ENCODE data around the gene CARD11.
A peak's percentile ranks its signal among the peaks of the same experiment; 100 is the strongest.

Gene CARD11

DNA sequence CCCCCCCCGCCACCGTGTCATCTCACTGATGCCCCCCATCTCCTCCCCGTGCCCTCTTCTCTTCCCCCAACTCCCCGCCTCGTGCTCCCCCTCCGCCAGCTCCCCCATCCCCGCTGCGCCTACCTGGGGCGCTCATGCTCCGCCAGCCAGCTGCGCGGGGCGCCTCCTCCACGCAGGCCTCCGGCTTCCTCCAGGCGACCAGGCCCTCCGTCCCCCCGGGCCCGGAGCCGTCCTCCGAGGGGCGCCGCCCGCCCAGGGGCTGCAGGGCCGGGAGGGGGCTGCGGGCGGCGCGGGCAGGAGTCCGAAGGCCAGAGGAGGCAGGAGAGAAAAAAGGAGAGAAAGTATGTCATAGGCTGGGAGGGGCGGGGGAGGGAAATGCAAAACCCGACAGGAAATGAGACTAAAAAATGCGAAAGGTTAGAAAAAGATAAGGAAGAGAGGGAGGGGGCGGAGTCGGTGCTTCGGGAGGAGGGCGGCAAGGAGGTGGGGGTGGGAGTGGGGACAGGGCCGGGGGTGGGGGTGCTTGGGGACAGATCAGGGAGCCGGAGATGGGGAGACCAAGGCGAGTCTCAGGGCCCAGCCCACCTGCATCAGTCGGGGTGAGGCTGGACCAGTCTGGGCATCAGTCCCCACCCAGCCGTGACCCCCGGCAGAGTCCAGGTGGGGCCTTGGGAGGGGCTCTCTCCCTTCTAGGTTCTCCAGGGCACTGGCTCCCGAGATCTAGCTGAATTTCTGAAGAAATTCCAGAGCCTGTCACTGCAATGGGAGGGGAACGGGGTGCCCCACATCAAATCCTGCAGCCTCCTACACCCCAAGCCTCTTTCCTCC lies at the start of gene CARD11:
CARD11 (minus strand) TSS at position 324 of the 828 bp plus-strand sequence. CDS start 85,361 bp downstream, outside the sequence.
- Histone ChIP-seq H3K27me3 (ENCODE audit: control insufficient read depth in 1 of 2, insufficient read depth in 2 of 2, low read length in 2 of 2) (no peaks in the 10 kb centered on the region), H3K9me3 (ENCODE audit: control insufficient read depth in 1 of 2, low read length in 2 of 2) (no peaks in the 10 kb centered on the region), H3K27ac (ENCODE audit: low read depth, low read length) (no peak within 1 kb of the TSS), H3K4me1 (ENCODE audit: control insufficient read depth in 1 of 2, insufficient read depth in 2 of 2, low read length in 2 of 2) (no peaks in the 10 kb centered on the region), H3K36me3 (ENCODE audit: control insufficient read depth in 1 of 2, insufficient read depth in 2 of 2, low read length in 2 of 2) (no peaks in the 10 kb centered on the region), H3K9ac (ENCODE audit: low read depth in 1 of 2, low read length in 2 of 2) (no peak within 1 kb of the TSS), H3K4me3 (ENCODE audit: low read depth in 1 of 2, low read length in 2 of 2) (peak within 1 kb of the TSS; percentile 43 to 48)

DNA sequence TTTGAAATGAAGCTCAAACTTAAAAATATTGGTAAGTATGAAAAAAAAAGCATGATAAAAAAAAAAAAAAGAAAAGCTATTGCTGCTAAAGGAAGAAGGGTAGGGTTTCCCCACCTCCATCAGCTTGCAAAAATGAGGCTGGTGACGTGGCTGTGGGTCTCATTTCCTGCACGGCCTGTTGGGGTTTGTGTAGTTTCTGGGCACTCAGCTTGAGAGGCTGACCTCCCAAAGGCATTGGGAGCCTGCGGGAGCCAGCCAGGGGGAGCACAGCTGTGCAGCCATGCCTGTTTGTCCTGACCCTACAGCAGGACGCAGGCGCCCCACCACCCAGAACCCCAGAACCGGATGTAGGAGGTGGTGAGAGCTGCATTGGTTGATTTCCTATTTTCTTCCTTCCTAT lies 48.8 kb upstream of the CARD11 start:
- Histone ChIP-seq H3K27me3 (ENCODE audit: control insufficient read depth in 1 of 2, insufficient read depth in 2 of 2, low read length in 2 of 2) (no peaks in the 10 kb centered on the region), H3K4me1 (ENCODE audit: control insufficient read depth in 1 of 2, insufficient read depth in 2 of 2, low read length in 2 of 2) (peaks cover 0 to 3% of the 10 kb centered on the region in 2 donors), H3K9ac (ENCODE audit: low read depth in 1 of 2, low read length in 2 of 2) (no peak overlapping the region), H3K9me3 (ENCODE audit: control insufficient read depth in 1 of 2, low read length in 2 of 2) (no peaks in the 10 kb centered on the region), H3K36me3 (ENCODE audit: control insufficient read depth in 1 of 2, insufficient read depth in 2 of 2, low read length in 2 of 2) (no peaks in the 10 kb centered on the region), H3K27ac (ENCODE audit: low read depth, low read length) (no peak overlapping the region), H3K4me3 (ENCODE audit: low read depth in 1 of 2, low read length in 2 of 2) (no peak overlapping the region)

DNA sequence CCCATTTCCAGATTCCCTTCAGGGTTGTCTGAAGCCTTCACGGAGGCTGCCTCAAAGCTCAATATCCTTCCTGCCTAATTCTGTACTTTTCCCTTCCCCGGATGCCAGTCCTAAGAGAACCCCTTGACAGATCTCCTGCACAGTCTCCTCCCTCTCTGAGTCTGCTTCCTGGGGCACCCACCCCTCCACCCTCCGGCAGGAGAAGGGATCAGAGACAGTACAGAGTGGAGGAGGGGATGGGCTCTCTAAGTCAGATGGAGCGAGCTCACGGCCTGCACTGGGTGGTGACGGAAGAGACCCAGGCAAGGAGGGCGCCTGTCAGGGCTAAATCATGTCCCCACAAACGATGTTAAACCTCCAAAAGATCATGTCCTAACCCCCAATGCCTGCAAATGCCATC lies 48.0 kb upstream of the CARD11 start:
- Histone ChIP-seq H3K9me3 (ENCODE audit: control insufficient read depth in 1 of 2, low read length in 2 of 2) (no peaks in the 10 kb centered on the region), H3K9ac (ENCODE audit: low read depth in 1 of 2, low read length in 2 of 2) (no peak overlapping the region), H3K4me3 (ENCODE audit: low read depth in 1 of 2, low read length in 2 of 2) (no peak overlapping the region), H3K36me3 (ENCODE audit: control insufficient read depth in 1 of 2, insufficient read depth in 2 of 2, low read length in 2 of 2) (no peaks in the 10 kb centered on the region), H3K4me1 (ENCODE audit: control insufficient read depth in 1 of 2, insufficient read depth in 2 of 2, low read length in 2 of 2) (peaks cover 0 to 3% of the 10 kb centered on the region in 2 donors), H3K27ac (ENCODE audit: low read depth, low read length) (no peak overlapping the region), H3K27me3 (ENCODE audit: control insufficient read depth in 1 of 2, insufficient read depth in 2 of 2, low read length in 2 of 2) (peaks cover 0 to 3% of the 10 kb centered on the region in 2 donors)

- H3K36me3 ChIP-seq (ENCODE audit: control insufficient read depth in 1 of 2, insufficient read depth in 2 of 2, low read length in 2 of 2), result no peaks in the 10 kb centered on the region
- no peak overlapping the region for H3K27ac ChIP-seq (ENCODE audit: low read depth, low read length)
- H3K27me3 ChIP-seq (ENCODE audit: control insufficient read depth in 1 of 2, insufficient read depth in 2 of 2, low read length in 2 of 2), result peaks cover 0 to 4% of the 10 kb centered on the region in 2 donors
- H3K9ac ChIP-seq (ENCODE audit: low read depth in 1 of 2, low read length in 2 of 2), result no peak overlapping the region
- H3K4me3 ChIP-seq (ENCODE audit: low read depth in 1 of 2, low read length in 2 of 2), result no peak overlapping the region
- no peaks in the 10 kb centered on the region for H3K9me3 ChIP-seq (ENCODE audit: control insufficient read depth in 1 of 2, low read length in 2 of 2)
- peaks cover 0 to 3% of the 10 kb centered on the region in 2 donors for H3K4me1 ChIP-seq (ENCODE audit: control insufficient read depth in 1 of 2, insufficient read depth in 2 of 2, low read length in 2 of 2)
Measured at GRCh38 chr7:3089493-3089892, 45.8 kb upstream of the CARD11 start.

- H3K4me3 ChIP-seq (ENCODE audit: low read depth in 1 of 2, low read length in 2 of 2), result no peak overlapping the region
- peaks cover 0 to 3% of the 10 kb centered on the region in 2 donors for H3K4me1 ChIP-seq (ENCODE audit: control insufficient read depth in 1 of 2, insufficient read depth in 2 of 2, low read length in 2 of 2)
- H3K9me3 ChIP-seq (ENCODE audit: control insufficient read depth in 1 of 2, low read length in 2 of 2), result no peaks in the 10 kb centered on the region
- no peaks in the 10 kb centered on the region for H3K36me3 ChIP-seq (ENCODE audit: control insufficient read depth in 1 of 2, insufficient read depth in 2 of 2, low read length in 2 of 2)
- H3K27ac ChIP-seq (ENCODE audit: low read depth, low read length), result no peak overlapping the region
- no peak overlapping the region for H3K9ac ChIP-seq (ENCODE audit: low read depth in 1 of 2, low read length in 2 of 2)
- H3K27me3 ChIP-seq (ENCODE audit: control insufficient read depth in 1 of 2, insufficient read depth in 2 of 2, low read length in 2 of 2), result peaks cover 0 to 4% of the 10 kb centered on the region in 2 donors
Measured at GRCh38 chr7:3087243-3087755, 43.6 kb upstream of the CARD11 start.

- Histone ChIP-seq H3K9ac (ENCODE audit: low read depth in 1 of 2, low read length in 2 of 2) (no peak overlapping the region), H3K4me3 (ENCODE audit: low read depth in 1 of 2, low read length in 2 of 2) (no peak overlapping the region), H3K36me3 (ENCODE audit: control insufficient read depth in 1 of 2, insufficient read depth in 2 of 2, low read length in 2 of 2) (no peaks in the 10 kb centered on the region), H3K4me1 (ENCODE audit: control insufficient read depth in 1 of 2, insufficient read depth in 2 of 2, low read length in 2 of 2) (no peaks in the 10 kb centered on the region), H3K9me3 (ENCODE audit: control insufficient read depth in 1 of 2, low read length in 2 of 2) (no peaks in the 10 kb centered on the region), H3K27me3 (ENCODE audit: control insufficient read depth in 1 of 2, insufficient read depth in 2 of 2, low read length in 2 of 2) (peaks cover 0 to 4% of the 10 kb centered on the region in 2 donors), H3K27ac (ENCODE audit: low read depth, low read length) (no peak overlapping the region)
Measured at GRCh38 chr7:3083350-3083749, 39.7 kb upstream of the CARD11 start.

- Histone ChIP-seq H3K9me3 (ENCODE audit: control insufficient read depth in 1 of 2, low read length in 2 of 2) (no peaks in the 10 kb centered on the region), H3K9ac (ENCODE audit: low read depth in 1 of 2, low read length in 2 of 2) (no peak overlapping the region), H3K36me3 (ENCODE audit: control insufficient read depth in 1 of 2, insufficient read depth in 2 of 2, low read length in 2 of 2) (no peaks in the 10 kb centered on the region), H3K27ac (ENCODE audit: low read depth, low read length) (no peak overlapping the region), H3K4me1 (ENCODE audit: control insufficient read depth in 1 of 2, insufficient read depth in 2 of 2, low read length in 2 of 2) (no peaks in the 10 kb centered on the region), H3K4me3 (ENCODE audit: low read depth in 1 of 2, low read length in 2 of 2) (no peak overlapping the region), H3K27me3 (ENCODE audit: control insufficient read depth in 1 of 2, insufficient read depth in 2 of 2, low read length in 2 of 2) (peaks cover 0 to 4% of the 10 kb centered on the region in 2 donors)
Measured at GRCh38 chr7:3082831-3083230, 39.2 kb upstream of the CARD11 start.

DNA sequence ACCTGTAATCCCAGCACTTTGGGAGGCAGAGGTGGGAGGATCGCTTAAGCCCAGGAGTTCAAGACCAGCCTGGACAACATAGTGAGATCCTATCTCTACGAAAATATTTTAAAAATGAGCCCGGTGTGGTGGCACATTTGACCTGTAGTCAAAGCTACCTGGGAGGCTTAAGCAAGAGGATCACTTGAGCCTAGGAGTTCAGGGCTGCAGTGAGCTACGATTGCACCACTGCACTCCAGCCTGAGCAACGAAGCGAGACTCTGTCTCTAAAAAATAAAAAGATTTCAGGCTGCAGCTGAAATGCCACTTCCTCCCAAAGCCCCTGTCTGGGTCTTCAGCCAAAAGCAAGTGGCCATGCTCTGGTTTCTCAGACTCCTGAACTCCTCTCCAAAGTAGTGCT lies 38.7 kb upstream of the CARD11 start:
- Histone ChIP-seq H3K27ac (ENCODE audit: low read depth, low read length) (no peak overlapping the region), H3K36me3 (ENCODE audit: control insufficient read depth in 1 of 2, insufficient read depth in 2 of 2, low read length in 2 of 2) (no peaks in the 10 kb centered on the region), H3K9me3 (ENCODE audit: control insufficient read depth in 1 of 2, low read length in 2 of 2) (no peaks in the 10 kb centered on the region), H3K4me1 (ENCODE audit: control insufficient read depth in 1 of 2, insufficient read depth in 2 of 2, low read length in 2 of 2) (no peaks in the 10 kb centered on the region), H3K4me3 (ENCODE audit: low read depth in 1 of 2, low read length in 2 of 2) (no peak overlapping the region), H3K9ac (ENCODE audit: low read depth in 1 of 2, low read length in 2 of 2) (no peak overlapping the region), H3K27me3 (ENCODE audit: control insufficient read depth in 1 of 2, insufficient read depth in 2 of 2, low read length in 2 of 2) (peaks cover 0 to 4% of the 10 kb centered on the region in 2 donors)

DNA sequence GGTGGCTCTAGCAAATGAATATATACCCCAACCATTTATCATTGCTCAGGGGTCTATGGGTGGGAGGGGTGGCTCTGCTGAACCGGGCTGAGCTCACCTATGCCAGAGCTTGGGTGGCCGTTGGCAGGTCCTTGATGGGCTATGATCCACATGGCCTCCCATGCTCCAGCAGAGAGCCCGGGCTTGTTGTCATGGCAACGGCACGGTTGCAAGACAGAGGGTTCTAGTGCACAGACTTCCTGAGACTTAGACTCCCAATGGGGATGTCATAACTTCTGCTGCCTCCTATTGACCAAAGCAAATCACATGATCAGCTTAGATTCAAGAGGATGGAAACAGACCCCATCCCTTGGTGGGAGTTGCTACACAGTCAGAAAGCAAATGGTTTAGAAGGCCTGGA lies 36.4 kb upstream of the CARD11 start:
- Histone ChIP-seq H3K9me3 (ENCODE audit: control insufficient read depth in 1 of 2, low read length in 2 of 2) (peaks cover 0 to 4% of the 10 kb centered on the region in 2 donors), H3K4me1 (ENCODE audit: control insufficient read depth in 1 of 2, insufficient read depth in 2 of 2, low read length in 2 of 2) (no peaks in the 10 kb centered on the region), H3K27ac (ENCODE audit: low read depth, low read length) (no peak overlapping the region), H3K27me3 (ENCODE audit: control insufficient read depth in 1 of 2, insufficient read depth in 2 of 2, low read length in 2 of 2) (no peaks in the 10 kb centered on the region), H3K36me3 (ENCODE audit: control insufficient read depth in 1 of 2, insufficient read depth in 2 of 2, low read length in 2 of 2) (no peaks in the 10 kb centered on the region), H3K9ac (ENCODE audit: low read depth in 1 of 2, low read length in 2 of 2) (no peak overlapping the region), H3K4me3 (ENCODE audit: low read depth in 1 of 2, low read length in 2 of 2) (no peak overlapping the region)

- no peaks in the 10 kb centered on the region for H3K4me1 ChIP-seq (ENCODE audit: control insufficient read depth in 1 of 2, insufficient read depth in 2 of 2, low read length in 2 of 2)
- H3K9ac ChIP-seq (ENCODE audit: low read depth in 1 of 2, low read length in 2 of 2), result no peak overlapping the region
- H3K4me3 ChIP-seq (ENCODE audit: low read depth in 1 of 2, low read length in 2 of 2), result no peak overlapping the region
- H3K27me3 ChIP-seq (ENCODE audit: control insufficient read depth in 1 of 2, insufficient read depth in 2 of 2, low read length in 2 of 2), result no peaks in the 10 kb centered on the region
- H3K36me3 ChIP-seq (ENCODE audit: control insufficient read depth in 1 of 2, insufficient read depth in 2 of 2, low read length in 2 of 2), result no peaks in the 10 kb centered on the region
- H3K9me3 ChIP-seq (ENCODE audit: control insufficient read depth in 1 of 2, low read length in 2 of 2), result peaks cover 0 to 5% of the 10 kb centered on the region in 2 donors
- no peak overlapping the region for H3K27ac ChIP-seq (ENCODE audit: low read depth, low read length)
Measured at GRCh38 chr7:3078514-3078913, 34.8 kb upstream of the CARD11 start.

Measured in duodenal mucosa (tissue), 2 donors.